ENCODE measurements around the gene GDI2. TPM values are rescaled to one million over a fixed set of nuclear protein-coding genes. Genes with fewer than 3 reads are reported as not detected.

Gene GDI2
- total RNA-seq, 1 experiment from 2014 or later = 144 TPM

DNA sequence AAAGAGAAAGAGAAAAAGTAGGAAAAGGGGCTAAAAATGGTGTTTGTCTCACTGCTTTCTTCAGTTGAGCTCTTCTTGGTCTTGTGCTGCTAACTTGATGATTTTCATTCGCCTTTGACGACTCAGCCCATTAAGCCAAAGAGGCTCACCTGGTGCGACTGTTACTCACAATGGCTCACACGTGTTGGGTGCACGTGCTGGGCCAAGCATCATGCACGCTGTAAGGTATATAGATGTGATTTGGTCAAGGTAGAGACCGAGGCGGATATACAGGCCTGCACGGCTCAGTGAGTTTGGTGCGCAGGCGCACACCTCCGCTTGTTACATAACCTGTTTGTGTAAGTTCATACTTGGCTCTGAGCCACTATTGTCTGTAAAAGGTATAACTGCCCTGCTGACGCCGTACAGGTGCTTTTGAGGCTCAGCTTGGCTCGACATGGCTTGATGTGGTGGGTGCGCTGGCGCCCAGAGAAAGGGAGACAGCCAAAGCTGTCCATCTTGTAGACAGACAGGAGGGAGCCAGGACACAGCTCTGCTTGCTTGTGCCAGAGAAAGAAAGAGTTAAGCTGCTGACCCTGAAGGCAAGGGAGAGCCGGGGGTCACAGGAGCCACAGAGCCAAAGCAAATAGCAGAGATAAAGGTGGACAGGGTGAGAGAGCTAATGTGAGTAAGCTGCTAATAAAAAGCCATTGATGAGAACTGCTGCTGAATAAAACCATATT, 42.9 kb upstream of the GDI2 start:
- POLR2A ChIA-PET = no interaction called here
- no peaks in the 10 kb centered on the region for H3K9me2 ChIP-seq (ENCODE audit: insufficient read depth)
- intact Hi-C loops (cut with micrococcal nuclease) = no loop called here
- H3K27me3 ChIP-seq (ENCODE audit: insufficient read depth, low read length) = no peaks in the 10 kb centered on the region
- no peak overlapping the region for H3K27ac ChIP-seq (ENCODE audit: low read depth, low read length)
- no peaks in the 10 kb centered on the region for H3K9me3 ChIP-seq (ENCODE audit: control insufficient read depth in 1 of 2, insufficient read depth in 1 of 2, low read depth in 1 of 2, low read length in 2 of 2)
- no peak overlapping the region for H3K4me2 ChIP-seq (ENCODE audit: low read length)
- RAD21 ChIA-PET (ENCODE audit: low non-redundant PET in 1 of 2, low total read pairs in 2 of 2, uncharacterized antibody in 2 of 2, unreplicated experiment in 2 of 2) = no interaction called here
- H2AFZ ChIP-seq (ENCODE audit: low read depth, low read length, poor library complexity, severe bottlenecking) = no peak overlapping the region
- CTCF ChIA-PET = no interaction called here
- TF ChIP-seq EZH2 (IDR thresholded peaks at IDR 0.05) (no peak), ELF1 (IDR thresholded peaks at IDR 0.05; ENCODE audit: borderline replicate concordance, low read depth) (no peak), EGR1 (IDR thresholded peaks at IDR 0.05; ENCODE audit: low read depth) (no peak), SRF (IDR thresholded peaks at IDR 0.05; ENCODE audit: low read depth) (no peak), RAD21 (IDR thresholded peaks at IDR 0.05; ENCODE audit: low read depth) (no peak), ZNF274 (IDR thresholded peaks at IDR 0.05; ENCODE audit: low read depth, low read length) (no peak), CBX3 (IDR thresholded peaks at IDR 0.05; ENCODE audit: low read depth) (no peak), POLR2A (IDR thresholded peaks at IDR 0.05; ENCODE audit: borderline replicate concordance, extremely low read depth, insufficient read depth, insufficient read length) (no peak), POLR2AphosphoS5 (IDR thresholded peaks at IDR 0.05; ENCODE audit: low read depth, low read length) (no peak)
- TF ChIP-seq, protein P1, sequence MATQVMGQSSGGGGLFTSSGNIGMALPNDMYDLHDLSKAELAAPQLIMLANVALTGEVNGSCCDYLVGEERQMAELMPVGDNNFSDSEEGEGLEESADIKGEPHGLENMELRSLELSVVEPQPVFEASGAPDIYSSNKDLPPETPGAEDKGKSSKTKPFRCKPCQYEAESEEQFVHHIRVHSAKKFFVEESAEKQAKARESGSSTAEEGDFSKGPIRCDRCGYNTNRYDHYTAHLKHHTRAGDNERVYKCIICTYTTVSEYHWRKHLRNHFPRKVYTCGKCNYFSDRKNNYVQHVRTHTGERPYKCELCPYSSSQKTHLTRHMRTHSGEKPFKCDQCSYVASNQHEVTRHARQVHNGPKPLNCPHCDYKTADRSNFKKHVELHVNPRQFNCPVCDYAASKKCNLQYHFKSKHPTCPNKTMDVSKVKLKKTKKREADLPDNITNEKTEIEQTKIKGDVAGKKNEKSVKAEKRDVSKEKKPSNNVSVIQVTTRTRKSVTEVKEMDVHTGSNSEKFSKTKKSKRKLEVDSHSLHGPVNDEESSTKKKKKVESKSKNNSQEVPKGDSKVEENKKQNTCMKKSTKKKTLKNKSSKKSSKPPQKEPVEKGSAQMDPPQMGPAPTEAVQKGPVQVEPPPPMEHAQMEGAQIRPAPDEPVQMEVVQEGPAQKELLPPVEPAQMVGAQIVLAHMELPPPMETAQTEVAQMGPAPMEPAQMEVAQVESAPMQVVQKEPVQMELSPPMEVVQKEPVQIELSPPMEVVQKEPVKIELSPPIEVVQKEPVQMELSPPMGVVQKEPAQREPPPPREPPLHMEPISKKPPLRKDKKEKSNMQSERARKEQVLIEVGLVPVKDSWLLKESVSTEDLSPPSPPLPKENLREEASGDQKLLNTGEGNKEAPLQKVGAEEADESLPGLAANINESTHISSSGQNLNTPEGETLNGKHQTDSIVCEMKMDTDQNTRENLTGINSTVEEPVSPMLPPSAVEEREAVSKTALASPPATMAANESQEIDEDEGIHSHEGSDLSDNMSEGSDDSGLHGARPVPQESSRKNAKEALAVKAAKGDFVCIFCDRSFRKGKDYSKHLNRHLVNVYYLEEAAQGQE (IDR thresholded peaks at IDR 0.05; ENCODE audit: low read depth) = no peak
- TF ChIP-seq, protein P2, sequence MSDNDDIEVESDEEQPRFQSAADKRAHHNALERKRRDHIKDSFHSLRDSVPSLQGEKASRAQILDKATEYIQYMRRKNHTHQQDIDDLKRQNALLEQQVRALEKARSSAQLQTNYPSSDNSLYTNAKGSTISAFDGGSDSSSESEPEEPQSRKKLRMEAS (IDR thresholded peaks at IDR 0.05) = no peak
- TF ChIP-seq, protein P3, sequence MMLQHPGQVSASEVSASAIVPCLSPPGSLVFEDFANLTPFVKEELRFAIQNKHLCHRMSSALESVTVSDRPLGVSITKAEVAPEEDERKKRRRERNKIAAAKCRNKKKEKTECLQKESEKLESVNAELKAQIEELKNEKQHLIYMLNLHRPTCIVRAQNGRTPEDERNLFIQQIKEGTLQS (IDR thresholded peaks at IDR 0.05) = no peak
- H3K4me3 ChIP-seq (replicated peaks in 1 of 2; ENCODE audit: low read depth in 1 of 2, low read length in 2 of 2) = no peak overlapping the region
- H3K9ac ChIP-seq (ENCODE audit: low read length) = no peak overlapping the region
- DNase-seq (ENCODE audit: low read depth, low spot score) (no peak), ATAC-seq (no peak)
- H4K20me1 ChIP-seq (ENCODE audit: insufficient read depth) = no peaks in the 10 kb centered on the region
- H3K79me2 ChIP-seq (ENCODE audit: insufficient read depth, low read length) = no peaks in the 10 kb centered on the region
- H3K4me1 ChIP-seq (ENCODE audit: control insufficient read depth in 1 of 2, insufficient read depth in 2 of 2, low read length in 2 of 2) = peaks cover 9 to 25% of the 10 kb centered on the region in 2 experiments; a peak in 3 of 4 replicates
- no peaks in the 10 kb centered on the region for H3K36me3 ChIP-seq (ENCODE audit: control insufficient read depth in 1 of 2, insufficient read depth in 2 of 2, low read length in 2 of 2)
- BruUV-seq (replicated peaks) = no TSS peak
